Measurements from ENCODE around the gene AFP.

- TF ChIP-seq, protein P1, sequence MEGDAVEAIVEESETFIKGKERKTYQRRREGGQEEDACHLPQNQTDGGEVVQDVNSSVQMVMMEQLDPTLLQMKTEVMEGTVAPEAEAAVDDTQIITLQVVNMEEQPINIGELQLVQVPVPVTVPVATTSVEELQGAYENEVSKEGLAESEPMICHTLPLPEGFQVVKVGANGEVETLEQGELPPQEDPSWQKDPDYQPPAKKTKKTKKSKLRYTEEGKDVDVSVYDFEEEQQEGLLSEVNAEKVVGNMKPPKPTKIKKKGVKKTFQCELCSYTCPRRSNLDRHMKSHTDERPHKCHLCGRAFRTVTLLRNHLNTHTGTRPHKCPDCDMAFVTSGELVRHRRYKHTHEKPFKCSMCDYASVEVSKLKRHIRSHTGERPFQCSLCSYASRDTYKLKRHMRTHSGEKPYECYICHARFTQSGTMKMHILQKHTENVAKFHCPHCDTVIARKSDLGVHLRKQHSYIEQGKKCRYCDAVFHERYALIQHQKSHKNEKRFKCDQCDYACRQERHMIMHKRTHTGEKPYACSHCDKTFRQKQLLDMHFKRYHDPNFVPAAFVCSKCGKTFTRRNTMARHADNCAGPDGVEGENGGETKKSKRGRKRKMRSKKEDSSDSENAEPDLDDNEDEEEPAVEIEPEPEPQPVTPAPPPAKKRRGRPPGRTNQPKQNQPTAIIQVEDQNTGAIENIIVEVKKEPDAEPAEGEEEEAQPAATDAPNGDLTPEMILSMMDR (IDR thresholded peaks at IDR 0.05) = no peak
- no peak for TF ChIP-seq EZH2 (IDR thresholded peaks at IDR 0.05; ENCODE audit: borderline replicate concordance, insufficient read depth, low read depth, low read length, poor library complexity, severe bottlenecking)
Measured at GRCh38 chr4:73485596-73485995, 49.6 kb downstream of the AFP start.
